H9 (cell line): ENCODE results near the gene PHGDH. TPM values are rescaled to one million over a fixed set of nuclear protein-coding genes. Genes with fewer than 3 reads are reported as not detected.

Experiments
- DNase-seq: peaks from one replicate; pipeline ENCODE4 v3.0.0-alpha.2; 2017
- H2AFZ ChIP-seq: one replicate; pipeline ENCODE4 v1.6.1; 2013; ENCODE audit warnings: mild to moderate bottlenecking, low read length, control low read depth, moderate library complexity
- H2AK5ac ChIP-seq: 2 replicates; pipeline ENCODE4 v1.6.1; 2013; ENCODE audit warnings: low read length, control low read depth, mixed read lengths; ENCODE audit not compliant: insufficient read length
- H2BK120ac ChIP-seq: one replicate; pipeline ENCODE4 v1.6.1; 2013; ENCODE audit warnings: low read depth, mild to moderate bottlenecking, low read length, control low read depth, inconsistent platforms; ENCODE audit not compliant: poor library complexity, severe bottlenecking
- H2BK12ac ChIP-seq: 2 replicates; pipeline ENCODE4 v1.6.1; 2013; ENCODE audit warnings: low read length, control low read depth, mixed read lengths, low read depth; ENCODE audit not compliant: insufficient read length
- H2BK15ac ChIP-seq: 2 replicates; pipeline ENCODE4 v1.6.1; 2013; ENCODE audit warnings: low read depth, low read length, control low read depth
- H2BK20ac ChIP-seq: one replicate; pipeline ENCODE4 v1.6.1; 2013; ENCODE audit warnings: low read depth, mild to moderate bottlenecking, low read length, control low read depth, inconsistent platforms; ENCODE audit not compliant: poor library complexity, severe bottlenecking
- H2BK5ac ChIP-seq: 2 replicates; pipeline ENCODE4 v1.6.1; 2013; ENCODE audit warnings: low read length, control low read depth, mixed read lengths; ENCODE audit not compliant: insufficient read length
- H3K14ac ChIP-seq: 2 replicates; pipeline ENCODE4 v1.6.1; 2013; ENCODE audit warnings: low read length, control low read depth; ENCODE audit not compliant: insufficient read depth
- H3K18ac ChIP-seq: 2 replicates; pipeline ENCODE4 v1.6.1; 2013; ENCODE audit warnings: low read depth, mild to moderate bottlenecking, mixed read lengths, low read length, control low read depth; ENCODE audit not compliant: insufficient read length
- H3K23ac ChIP-seq: 2 replicates; pipeline ENCODE4 v1.6.1; 2013; ENCODE audit warnings: low read length, control low read depth, mixed read lengths, low read depth; ENCODE audit not compliant: insufficient read length
- H3K23me2 ChIP-seq: 2 replicates; pipeline ENCODE4 v1.6.1; 2013; ENCODE audit warnings: low read depth, mild to moderate bottlenecking, mixed read lengths, low read length, control low read depth; ENCODE audit not compliant: insufficient read length, poor library complexity, severe bottlenecking
- H3K27ac ChIP-seq: 2 replicates; pipeline ENCODE4 v1.5.1; 2013; ENCODE audit warnings: low read length, control low read depth, mixed read lengths, low read depth; ENCODE audit not compliant: insufficient read length
- H3K27me3 ChIP-seq: 2 replicates; pipeline ENCODE4 v1.6.1; 2013; ENCODE audit warnings: low read length, control low read depth, inconsistent platforms; ENCODE audit not compliant: insufficient read depth
- H3K4ac ChIP-seq: 2 replicates; pipeline ENCODE4 v1.6.1; 2013; ENCODE audit warnings: low read depth, mild to moderate bottlenecking, control low read depth, inconsistent platforms, low read length, moderate library complexity
- H3K4me1 ChIP-seq: 2 replicates; pipeline ENCODE4 v1.6.1; 2013; ENCODE audit warnings: low read length, control low read depth, inconsistent platforms; ENCODE audit not compliant: insufficient read depth
- H3K4me2 ChIP-seq: 2 replicates; pipeline ENCODE4 v1.6.1; 2013; ENCODE audit warnings: low read length, control low read depth, mixed read lengths; ENCODE audit not compliant: insufficient read length, insufficient read depth
- H3K56ac ChIP-seq: 2 replicates; pipeline ENCODE4 v1.6.1; 2013; ENCODE audit warnings: low read depth, mild to moderate bottlenecking, mixed read lengths, low read length, control low read depth; ENCODE audit not compliant: insufficient read length
- H3K79me1 ChIP-seq: 2 replicates; pipeline ENCODE4 v1.6.1; 2013; ENCODE audit warnings: low read depth, mild to moderate bottlenecking, moderate library complexity, low read length, control low read depth, inconsistent platforms; ENCODE audit not compliant: insufficient read depth, poor library complexity, severe bottlenecking
- H3K79me2 ChIP-seq: 2 replicates; pipeline ENCODE4 v1.6.1; 2013; ENCODE audit warnings: low read length, control low read depth, inconsistent platforms; ENCODE audit not compliant: insufficient read depth
- H3K9ac ChIP-seq: 2 replicates; pipeline ENCODE4 v1.6.1; 2013; ENCODE audit warnings: low read length, control low read depth, mixed read lengths; ENCODE audit not compliant: insufficient read length; ENCODE audit errors: extremely low read depth
- H3K9me3 ChIP-seq: one replicate; pipeline ENCODE4 v1.6.1; 2013; ENCODE audit warnings: low read depth, low read length, inconsistent platforms; ENCODE audit not compliant: control insufficient read depth
- H3T11ph ChIP-seq: one replicate; pipeline ENCODE4 v1.6.1; 2013; ENCODE audit warnings: mild to moderate bottlenecking, low read length, control low read depth, inconsistent platforms
- H4K20me1 ChIP-seq: one replicate; pipeline ENCODE4 v1.6.1; 2013; ENCODE audit not compliant: control insufficient read depth, insufficient read length, insufficient read depth
- H4K5ac ChIP-seq: 2 replicates; pipeline ENCODE4 v1.6.1; 2013; ENCODE audit warnings: low read depth, mild to moderate bottlenecking, mixed read lengths, low read length, control low read depth; ENCODE audit not compliant: insufficient read length
- H4K8ac ChIP-seq: replicated peaks from 2 replicates; pipeline ENCODE4 v1.6.1; 2013; ENCODE audit warnings: low read length, control low read depth, mixed read lengths, low read depth; ENCODE audit not compliant: insufficient read length
- H4K91ac ChIP-seq: 2 replicates; pipeline ENCODE4 v1.6.1; 2013; ENCODE audit warnings: low read depth, mild to moderate bottlenecking, moderate library complexity, mixed read lengths, low read length, control low read depth; ENCODE audit not compliant: insufficient read length
- H3K27ac Mint-ChIP-seq, 3 experiments: 2 replicates in 2 of 3; 3 replicates in 1 of 3; pipeline ENCODE4 v1.8.0; 2020 to 2021; ENCODE audit warnings: mixed read lengths in 3 of 3, mild to moderate bottlenecking in 1 of 3, moderate library complexity in 1 of 3
- H3K27me3 Mint-ChIP-seq: 2 replicates; pipeline ENCODE4 v1.8.0; 2021; ENCODE audit warnings: low read depth, mild to moderate bottlenecking, moderate library complexity, mixed read lengths
- H3K36me3 Mint-ChIP-seq, 3 experiments: 2 replicates in 2 of 3; 3 replicates in 1 of 3; pipeline ENCODE4 v1.8.0; 2020 to 2021; ENCODE audit warnings: low read depth in 3 of 3, mixed read lengths in 3 of 3; ENCODE audit not compliant: insufficient read depth in 1 of 3
- H3K4me1 Mint-ChIP-seq, 2 experiments: 2 replicates each; pipeline ENCODE4 v1.8.0; 2020; ENCODE audit warnings: mixed read lengths in 2 of 2
- H3K4me3 Mint-ChIP-seq, 2 experiments: 2 replicates in 1 of 2; 3 replicates in 1 of 2; pipeline ENCODE4 v1.8.0; 2020 to 2021; ENCODE audit warnings: mild to moderate bottlenecking in 2 of 2, mixed read lengths in 2 of 2, moderate library complexity in 1 of 2
- H3K9me3 Mint-ChIP-seq, 2 experiments: 2 replicates in 1 of 2; 3 replicates in 1 of 2; pipeline ENCODE4 v1.8.0; 2020; ENCODE audit warnings: mild to moderate bottlenecking in 2 of 2, mixed read lengths in 2 of 2, moderate library complexity in 1 of 2
- whole genome bisulfite sequencing: extraction: QIAGEN DNeasy Blood & Tissue Kit; methylation state at CpG from one replicate; pipeline ENCODE4 v1.1.7; 2013; ENCODE audit warnings: missing lambda C conversion rate, low lambda C conversion rate, mixed read lengths; ENCODE audit not compliant: insufficient read length; ENCODE audit errors: extremely low coverage; 5-methylcytosine and 5-hydroxymethylcytosine counted together
- total RNA-seq: library from RNA; stranded (reverse); gene quantifications from 2 replicates; pipeline ENCODE4 v1.2.1, GENCODE V29; 2021
- TF ChIP-seq, protein P1 (sequence below): fragments of 200-600 bp; sonication (generic); conservative IDR thresholded peaks from 3 replicates; pipeline ENCODE4 v1.8.0; 2021; ENCODE audit warnings: antibody characterized with exemption, mild to moderate bottlenecking

The PHGDH gene
- total RNA-seq, 1 experiment from 2014 or later, result 458 TPM

DNA sequence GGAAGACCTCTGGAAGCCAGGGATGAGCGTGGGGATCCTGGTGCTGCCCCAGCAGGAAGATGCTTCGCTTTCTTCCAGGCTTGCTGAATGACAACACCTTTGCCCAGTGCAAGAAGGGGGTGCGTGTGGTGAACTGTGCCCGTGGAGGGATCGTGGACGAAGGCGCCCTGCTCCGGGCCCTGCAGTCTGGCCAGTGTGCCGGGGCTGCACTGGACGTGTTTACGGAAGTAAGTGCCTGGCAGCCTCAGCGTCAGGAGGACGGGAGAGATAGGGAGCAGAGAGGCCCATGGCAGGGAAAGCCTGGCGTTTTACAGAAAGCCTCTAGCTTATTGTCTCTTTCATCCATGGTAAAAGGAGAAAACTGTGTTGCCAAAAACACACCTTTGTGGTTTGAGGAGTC is 23.5 kb downstream of the PHGDH start:
- no peak overlapping the region for H3K18ac ChIP-seq
- H3K79me2 ChIP-seq, result no peaks in the 10 kb centered on the region
- no peak overlapping the region for H3K4me3 Mint-ChIP-seq
- no peak overlapping the region for H4K8ac ChIP-seq
- H3K4me1 ChIP-seq, result no peaks in the 10 kb centered on the region
- H4K5ac ChIP-seq, result no peak overlapping the region
- H3K36me3 Mint-ChIP-seq, result peaks cover 69 to 95% (median 89%) of the 10 kb centered on the region in 3 experiments
- H3K27me3 ChIP-seq, result no peaks in the 10 kb centered on the region
- H3K27ac Mint-ChIP-seq, result peak overlapping the region in 1 of 3 experiments; percentile 73; a peak in 1 of 7 replicates
- H2BK120ac ChIP-seq, result no peak overlapping the region
- H3K9me3 Mint-ChIP-seq, result no peaks in the 10 kb centered on the region
- H3K79me1 ChIP-seq, result peaks cover 14% of the 10 kb centered on the region
- H3K14ac ChIP-seq, result no peak overlapping the region
- no peak for DNase-seq
- H3K4ac ChIP-seq, result no peak overlapping the region
- H2BK12ac ChIP-seq, result no peak overlapping the region
- H3K23ac ChIP-seq, result no peak overlapping the region
- no peak overlapping the region for H2AFZ ChIP-seq
- H2BK15ac ChIP-seq, result no peak overlapping the region
- no peak overlapping the region for H4K91ac ChIP-seq
- H2AK5ac ChIP-seq, result no peak overlapping the region
- H3K9me3 ChIP-seq, result no peaks in the 10 kb centered on the region
- TF ChIP-seq, protein P1, sequence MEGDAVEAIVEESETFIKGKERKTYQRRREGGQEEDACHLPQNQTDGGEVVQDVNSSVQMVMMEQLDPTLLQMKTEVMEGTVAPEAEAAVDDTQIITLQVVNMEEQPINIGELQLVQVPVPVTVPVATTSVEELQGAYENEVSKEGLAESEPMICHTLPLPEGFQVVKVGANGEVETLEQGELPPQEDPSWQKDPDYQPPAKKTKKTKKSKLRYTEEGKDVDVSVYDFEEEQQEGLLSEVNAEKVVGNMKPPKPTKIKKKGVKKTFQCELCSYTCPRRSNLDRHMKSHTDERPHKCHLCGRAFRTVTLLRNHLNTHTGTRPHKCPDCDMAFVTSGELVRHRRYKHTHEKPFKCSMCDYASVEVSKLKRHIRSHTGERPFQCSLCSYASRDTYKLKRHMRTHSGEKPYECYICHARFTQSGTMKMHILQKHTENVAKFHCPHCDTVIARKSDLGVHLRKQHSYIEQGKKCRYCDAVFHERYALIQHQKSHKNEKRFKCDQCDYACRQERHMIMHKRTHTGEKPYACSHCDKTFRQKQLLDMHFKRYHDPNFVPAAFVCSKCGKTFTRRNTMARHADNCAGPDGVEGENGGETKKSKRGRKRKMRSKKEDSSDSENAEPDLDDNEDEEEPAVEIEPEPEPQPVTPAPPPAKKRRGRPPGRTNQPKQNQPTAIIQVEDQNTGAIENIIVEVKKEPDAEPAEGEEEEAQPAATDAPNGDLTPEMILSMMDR, result no peak
- no CpG with 5 or more reads among the region's 14 CpGs for WGBS
- no peak overlapping the region for H3K4me2 ChIP-seq
- H4K20me1 ChIP-seq, result peaks cover 5% of the 10 kb centered on the region
- no peaks in the 10 kb centered on the region for H3K4me1 Mint-ChIP-seq
- H3K23me2 ChIP-seq, result no peaks in the 10 kb centered on the region
- no peak overlapping the region for H3K27ac ChIP-seq
- H3K56ac ChIP-seq, result no peak overlapping the region
- H2BK5ac ChIP-seq, result no peak overlapping the region
- no peaks in the 10 kb centered on the region; the same call in 1 of the 2 replicates for H3K27me3 Mint-ChIP-seq
- H3T11ph ChIP-seq, result no peak overlapping the region
- H3K9ac ChIP-seq, result no peak overlapping the region
- H2BK20ac ChIP-seq, result no peak overlapping the region
